A549 (cell line): ENCODE data around the gene AMN1. TPM values are rescaled to one million over a fixed set of nuclear protein-coding genes. Genes with fewer than 3 reads are reported as not detected.
A peak's percentile ranks its signal among the peaks of the same experiment; 100 is the strongest.

Experiments
- ATAC-seq, 2 experiments: fragments of 200-7000 bp in 1 of 2; fragments of >200 bp in 1 of 2; cut with Nextera tagmentation in 1 of 2; cut with Tn5 transposase in 1 of 2; 3 replicates each; pipeline versions ENCODE4 v1.8.0 to v1.9.1; 2018 to 2020; ENCODE audit warnings: mild to moderate bottlenecking in 1 of 2, moderate library complexity in 1 of 2
- CTCF ChIA-PET: fragments of 300-600 bp; sonication (Branson Sonifier 250); formaldehyde crosslinking; extraction: SDS; loops from one replicate; lab custom pipeline; 2021; ENCODE audit warnings: antibody characterized with exemption, inconsistent platforms; lab: Yijun Ruan, JAX
- POLR2A ChIA-PET: fragments of 350-600 bp; formaldehyde crosslinking; extraction: SDS; loops from one replicate; lab custom pipeline; 2021; ENCODE audit warnings: antibody characterized with exemption, inconsistent platforms; lab: Yijun Ruan, JAX
- DNase-seq, 2 experiments: peaks; one replicate each; pipeline versions ENCODE4 v3.0.0 to v3.0.0-alpha.2; 2011 to 2016; ENCODE audit warnings: low read depth in 1 of 2, low spot score in 1 of 2
- FAIRE-seq: peaks from 2 replicates; lab custom pipeline; 2011; peaks lifted over from hg19 to GRCh38; lab: Jason Lieb, UNC
- H3K27ac ChIP-seq, 2 experiments: fragments of >200 bp; sonication (Bioruptor Twin); formaldehyde crosslinking; 3 replicates each; pipeline ENCODE4 v1.5.1; 2016 to 2017
- H3K4me1 ChIP-seq: fragments of >200 bp; sonication (Bioruptor Twin); formaldehyde crosslinking; 3 replicates; pipeline ENCODE4 v1.6.1; 2016
- H3K4me2 ChIP-seq: fragments of >200 bp; sonication (Bioruptor Twin); formaldehyde crosslinking; 3 replicates; pipeline ENCODE4 v1.6.1; 2016
- H3K4me3 ChIP-seq: fragments of >200 bp; sonication (Bioruptor Twin); formaldehyde crosslinking; 3 replicates; pipeline ENCODE4 v1.5.1; 2016
- H3K9me3 ChIP-seq: fragments of >200 bp; sonication (Bioruptor Twin); formaldehyde crosslinking; 3 replicates; pipeline ENCODE4 v1.6.1; 2016
- ATOH8 ChIP-seq: fragments of 250-450 bp; sonication (Bioruptor Pico); IDR thresholded peaks from 2 replicates; pipeline ENCODE4 v1.5.0; 2020; ENCODE audit warnings: low read depth, mild to moderate bottlenecking, moderate library complexity
- CHD2 ChIP-seq: fragments of 150-350 bp; IDR thresholded peaks from 2 replicates; pipeline ENCODE4 v1.6.1; 2014; ENCODE audit warnings: low read length; ENCODE audit not compliant: partially characterized antibody
- E2F6 ChIP-seq: IDR thresholded peaks from 2 replicates; pipeline ENCODE4 v1.6.1; 2012; ENCODE audit warnings: low read depth, borderline replicate concordance
- EP300 ChIP-seq, 2 experiments: fragments of >200 bp; sonication (Bioruptor Twin); formaldehyde crosslinking; IDR thresholded peaks; 2 replicates in 1 of 2; 3 replicates in 1 of 2; pipeline ENCODE4 v1.6.1; 2016 to 2017
- ESRRA ChIP-seq: fragments of 150-350 bp; IDR thresholded peaks from 2 replicates; pipeline ENCODE4 v1.6.1; 2014; ENCODE audit warnings: mild to moderate bottlenecking, low read length, borderline replicate concordance
- FOXS1 ChIP-seq: fragments of 250-450 bp; sonication (Bioruptor Pico); IDR thresholded peaks from 2 replicates; pipeline ENCODE4 v1.5.0; 2020; ENCODE audit warnings: mild to moderate bottlenecking, moderate library complexity
- GATA3 ChIP-seq: IDR thresholded peaks from 2 replicates; pipeline ENCODE4 v1.6.1; 2012; ENCODE audit warnings: borderline replicate concordance
- HDAC2 ChIP-seq: fragments of 200-600 bp; sonication (generic); IDR thresholded peaks from 2 replicates; pipeline ENCODE4 v1.6.1; 2016
- HOXA7 ChIP-seq: fragments of 250-450 bp; sonication (Bioruptor Pico); IDR thresholded peaks from 2 replicates; pipeline ENCODE4 v1.5.0; 2020; ENCODE audit warnings: mild to moderate bottlenecking, moderate library complexity
- HOXB13 ChIP-seq: fragments of 250-450 bp; sonication (Bioruptor Pico); IDR thresholded peaks from 2 replicates; pipeline ENCODE4 v1.5.0; 2020; ENCODE audit warnings: low read depth, mild to moderate bottlenecking, moderate library complexity
- HOXB5 ChIP-seq: fragments of 250-450 bp; sonication (Bioruptor Pico); IDR thresholded peaks from 2 replicates; pipeline ENCODE4 v1.5.0; 2020; ENCODE audit warnings: mild to moderate bottlenecking, moderate library complexity
- KDM5A ChIP-seq: fragments of 200-600 bp; sonication (generic); IDR thresholded peaks from 2 replicates; pipeline ENCODE4 v1.6.1; 2016; ENCODE audit warnings: antibody characterized with exemption, mild to moderate bottlenecking
- MAFK ChIP-seq: fragments of 450-650 bp; IDR thresholded peaks from 2 replicates; pipeline ENCODE4 v1.6.1; 2014; ENCODE audit not compliant: partially characterized antibody
- MAX ChIP-seq: IDR thresholded peaks from 2 replicates; pipeline ENCODE4 v1.6.1; 2012
- MAZ ChIP-seq: fragments of 150-350 bp; IDR thresholded peaks from 2 replicates; pipeline ENCODE4 v1.6.1; 2014; ENCODE audit warnings: antibody characterized with exemption, low read depth, low read length, borderline replicate concordance
- NPAS2 ChIP-seq: fragments of 250-450 bp; sonication (Bioruptor Pico); IDR thresholded peaks from 2 replicates; pipeline ENCODE4 v1.8.0; 2022; ENCODE audit warnings: mild to moderate bottlenecking, moderate library complexity, borderline replicate concordance
- NR3C1 ChIP-seq: fragments of >200 bp; sonication (Bioruptor Twin); formaldehyde crosslinking; IDR thresholded peaks from 3 replicates; pipeline ENCODE4 v1.6.1; 2017
- PHF8 ChIP-seq: fragments of 200-600 bp; sonication (generic); IDR thresholded peaks from 2 replicates; pipeline ENCODE4 v1.6.1; 2016; ENCODE audit warnings: low read depth, mild to moderate bottlenecking, antibody characterized with exemption, moderate library complexity, borderline replicate concordance
- POLR2A ChIP-seq: IDR thresholded peaks from 2 replicates; pipeline ENCODE4 v1.6.1; 2012; ENCODE audit warnings: mild to moderate bottlenecking, low read length
- POLR2AphosphoS2 ChIP-seq: conservative IDR thresholded peaks from 2 replicates; pipeline ENCODE4 v1.6.1; 2012; ENCODE audit warnings: low read length, improper control_type of control experiment, inconsistent platforms
- RAD21 ChIP-seq, 2 experiments: fragments of >200 bp in 1 of 2; sonication (Bioruptor Twin) in 1 of 2; formaldehyde crosslinking in 1 of 2; IDR thresholded peaks in 1 of 2; conservative IDR thresholded peaks in 1 of 2; 2 replicates in 1 of 2; 3 replicates in 1 of 2; pipeline ENCODE4 v1.6.1; 2012 to 2018; ENCODE audit warnings: inconsistent platforms in 1 of 2
- RARB ChIP-seq: fragments of 250-450 bp; sonication (Bioruptor Pico); IDR thresholded peaks from 2 replicates; pipeline ENCODE4 v1.8.0; 2021; ENCODE audit warnings: mild to moderate bottlenecking, moderate library complexity
- REST ChIP-seq: fragments of 200-600 bp; sonication (generic); IDR thresholded peaks from 2 replicates; pipeline ENCODE4 v1.6.1; 2016; ENCODE audit warnings: antibody characterized with exemption, mild to moderate bottlenecking, moderate library complexity
- TP53 ChIP-seq: fragments of 250-450 bp; sonication (Bioruptor Pico); IDR thresholded peaks from 2 replicates; pipeline ENCODE4 v1.5.0; 2021; ENCODE audit warnings: mild to moderate bottlenecking, moderate library complexity
- ZFP36 ChIP-seq: fragments of 450-650 bp; IDR thresholded peaks from 2 replicates; pipeline ENCODE4 v1.6.1; 2014; ENCODE audit warnings: borderline replicate concordance; ENCODE audit not compliant: partially characterized antibody
- ZSCAN20 ChIP-seq: fragments of 250-450 bp; sonication (Bioruptor Pico); IDR thresholded peaks from 2 replicates; pipeline ENCODE4 v1.8.0; 2022; ENCODE audit warnings: mild to moderate bottlenecking, moderate library complexity
- WGBS: methylation state at CpG from one replicate; pipeline ENCODE4 v1.1.6; 2017; ENCODE audit errors: missing lambda C conversion rate; 5-methylcytosine and 5-hydroxymethylcytosine counted together
- polyA plus RNA-seq, 4 experiments: library from polyadenylated mRNA; depleted of rRNA in 3 of 4; stranded (reverse); fragments of >200 nt; fragmentation: RNase III in 1 of 4; extraction: RNeasy Plus Mini Kit Qiagen cat#74134 plus additional on column Dnase treatment in 1 of 4; gene quantifications; 2 replicates in 3 of 4; 3 replicates in 1 of 4; pipeline ENCODE4 v1.2.3, GENCODE V29; 2011 to 2017

Gene AMN1
- polyA plus RNA-seq, 2 of the 4 experiments (the other 2 are of a cell fraction) = 18.5 to 53.3 TPM

- Histone ChIP-seq H3K27ac (peak overlapping the region; percentile 8 to 42; a peak in 4 of 6 replicates), H3K9me3 (no peaks in the 10 kb centered on the region), H3K4me3 (no peak overlapping the region), H3K4me2 (peak overlapping the region; percentile 43; the same call in 2 of the 3 replicates), H3K4me1 (peaks cover 23% of the 10 kb centered on the region; the same call in 2 of the 3 replicates)
- TF ChIP-seq ZSCAN20 (CRISPR knock-in tag) = no peak
- no peak for TF ChIP-seq FOXS1 (CRISPR knock-in tag)
- no peak for TF ChIP-seq ESRRA
- ATAC-seq = peak; percentile 45 to 71; a peak in 3 of 6 replicates
- peak in 1 of 2 experiments; percentile 44 for DNase-seq
- 41% methylated on average over 8 of the region's 8 CpGs for WGBS
- ChIA-PET CTCF (interaction anchor here (2.3 to 9.5 kb wide), 2 partner anchors 9 to 241 kb away, joined by 12 to 119 read pairs; no protein-coding TSS in a partner anchor), POLR2A (no interaction called here)
- FAIRE-seq = no peak
Measured at GRCh38 chr12:31644536-31644935, 84.3 kb downstream of the AMN1 start.

- WGBS = 68% methylated on average over 11 of the region's 11 CpGs
- no peak overlapping the region; a peak in 1 of 6 replicates for H3K27ac ChIP-seq
- POLR2A ChIA-PET = no interaction called here
- no peak for ATAC-seq
- no peak for FAIRE-seq
- no peak overlapping the region for H3K4me3 ChIP-seq
- no peaks in the 10 kb centered on the region for H3K9me3 ChIP-seq
- H3K4me2 ChIP-seq = no peak overlapping the region
- no peak for DNase-seq
- H3K4me1 ChIP-seq = peaks cover 23% of the 10 kb centered on the region; the same call in 2 of the 3 replicates
- CTCF ChIA-PET = interaction anchor here (1.0 to 9.5 kb wide), 2 partner anchors 12 to 238 kb away, joined by 3 to 119 read pairs; no protein-coding TSS in a partner anchor
- TF ChIP-seq NR3C1 (no peak), TP53 (CRISPR knock-in tag) (no peak), MAFK (no peak), POLR2A (no peak), MAZ (no peak), HOXA7 (no peak), HOXB5 (CRISPR knock-in tag) (no peak), FOXS1 (CRISPR knock-in tag) (no peak), KDM5A (no peak), ZFP36 (no peak), ATOH8 (no peak), CHD2 (no peak), NPAS2 (CRISPR knock-in tag) (no peak)
Measured at GRCh38 chr12:31641509-31642090, 87.2 kb downstream of the AMN1 start.

- no peak for ATAC-seq
- Histone ChIP-seq H3K4me1 (peaks cover 10% of the 10 kb centered on the region), H3K27ac (peak overlapping the region in 1 of 2 experiments; percentile 82; a peak in 3 of 6 replicates), H3K4me2 (no peak overlapping the region), H3K9me3 (no peaks in the 10 kb centered on the region), H3K4me3 (no peak overlapping the region)
- POLR2A ChIA-PET = no interaction called here
- no peak for FAIRE-seq
- CTCF ChIA-PET = interaction anchor here (5.3 kb wide), 1 partner anchor 231 kb away, joined by 83 read pairs; no protein-coding TSS in a partner anchor
- DNase-seq = no peak
- TF ChIP-seq EP300 (IDR thresholded peaks at IDR 0.05) = no peak
- TF ChIP-seq FOXS1 (CRISPR knock-in tag) = no peak
- TF ChIP-seq HDAC2 = no peak
- no peak for TF ChIP-seq PHF8
- TF ChIP-seq POLR2AphosphoS2 = no peak
- TF ChIP-seq REST = no peak
- TF ChIP-seq GATA3 = no peak
- no peak for TF ChIP-seq POLR2A
- no peak for TF ChIP-seq RAD21 (conservative IDR thresholded peaks at IDR 0.05 in 1 of 2, IDR thresholded peaks at IDR 0.05 in 1 of 2)
- no peak for TF ChIP-seq HOXB13 (CRISPR knock-in tag)
- no peak for TF ChIP-seq MAFK
- no peak for TF ChIP-seq NR3C1
- TF ChIP-seq E2F6 = no peak
- no peak for TF ChIP-seq KDM5A
- TF ChIP-seq MAX = no peak
- no peak for TF ChIP-seq CHD2
- TF ChIP-seq NPAS2 (CRISPR knock-in tag) = no peak
- no peak for TF ChIP-seq RARB
- WGBS = 80% methylated on average over 1 of the region's 1 CpG
Measured at GRCh38 chr12:31634620-31635019, 94.2 kb downstream of the AMN1 start.
